Erythroblast (primary cell): ENCODE measurements around the gene ASB2.
A peak's percentile ranks its signal among the peaks of the same experiment; 100 is the strongest.

ENCODE experiments used
- DNase-seq, 2 experiments: peaks; one replicate each; lab custom pipeline; 2025; lab: John Stamatoyannopoulos, UW
- GATA1 ChIP-seq: IDR thresholded peaks from 2 replicates; pipeline ENCODE4 v1.6.1; 2011; ENCODE audit warnings: low read depth, mild to moderate bottlenecking, control low read depth, low read length, moderate library complexity
- POLR2A ChIP-seq: IDR thresholded peaks from 2 replicates; pipeline ENCODE4 v1.6.1; 2011; ENCODE audit warnings: mild to moderate bottlenecking, low read length

Gene ASB2

GRCh38 chr14:93996130-93996695, 19.8 kb upstream of the ASB2 start:
- no peak for TF ChIP-seq GATA1
- TF ChIP-seq POLR2A, result no peak
- no peak for DNase-seq

GRCh38 chr14:93994919-93995682, 18.7 kb upstream of the ASB2 start:
- no peak for DNase-seq
- no peak for TF ChIP-seq POLR2A
- no peak for TF ChIP-seq GATA1

GRCh38 chr14:93993382-93993781, 17.0 kb upstream of the ASB2 start:
- TF ChIP-seq POLR2A, result no peak
- TF ChIP-seq GATA1, result no peak
- DNase-seq, result no peak

- TF ChIP-seq POLR2A, result no peak
- TF ChIP-seq GATA1, result no peak
- DNase-seq, result no peak
These were observed 15.3 kb upstream of the ASB2 start for GRCh38 chr14:93991649-93992048.

- TF ChIP-seq GATA1, result no peak
- no peak for TF ChIP-seq POLR2A
- no peak for DNase-seq
These were observed 14.8 kb upstream of the ASB2 start for GRCh38 chr14:93991212-93991611.

GRCh38 chr14:93989939-93990338, 13.6 kb upstream of the ASB2 start:
- TF ChIP-seq GATA1, result no peak
- TF ChIP-seq POLR2A, result no peak
- DNase-seq, result no peak

- TF ChIP-seq POLR2A (no peak), GATA1 (no peak)
- no peak for DNase-seq
These were observed 11.6 kb upstream of the ASB2 start for GRCh38 chr14:93987815-93988476.

GRCh38 chr14:93987376-93987775, 11.0 kb upstream of the ASB2 start:
- DNase-seq, result no peak
- TF ChIP-seq GATA1 (no peak), POLR2A (no peak)

- DNase-seq, result no peak
- TF ChIP-seq POLR2A (no peak), GATA1 (no peak)
These were observed 10.6 kb upstream of the ASB2 start for GRCh38 chr14:93986955-93987354.

GRCh38 chr14:93984987-93985410, 8.6 kb upstream of the ASB2 start:
- DNase-seq, result peak in 1 of 2 experiments; percentile 12
- no peak for TF ChIP-seq POLR2A
- no peak for TF ChIP-seq GATA1

GRCh38 chr14:93984070-93984469, 7.7 kb upstream of the ASB2 start:
- TF ChIP-seq POLR2A (no peak), GATA1 (no peak)
- no peak for DNase-seq

- TF ChIP-seq GATA1 (no peak), POLR2A (no peak)
- DNase-seq, result no peak
These were observed 6.0 kb upstream of the ASB2 start for GRCh38 chr14:93982230-93983007.
